Measurements from ENCODE around the gene RPS15A. TPM values are rescaled to one million over a fixed set of nuclear protein-coding genes. Genes with fewer than 3 reads are reported as not detected.
"Not testable (repeated sequence)": the region's sequence is repeated elsewhere in the genome, so short reads cannot be mapped to it uniquely, and the experiment has no call there.

RPS15A gene
- total RNA-seq, 2 donors from 2014 or later = 3,265 to 3,350 TPM

- H3K4me1 Mint-ChIP-seq = peaks cover 58% of the 10 kb centered on the region
- no peaks in the 10 kb centered on the region for H3K9me3 ChIP-seq (ENCODE audit: control insufficient read depth, low read length, poor library complexity, severe bottlenecking)
- no peaks in the 10 kb centered on the region for H3K27me3 Mint-ChIP-seq
- ATAC-seq (no peak), DNase-seq (no peak)
- peak overlapping the region; percentile 81 for H3K27ac Mint-ChIP-seq
- H3K36me3 Mint-ChIP-seq (ENCODE audit: low read depth) = peaks cover 14% of the 10 kb centered on the region
- peak overlapping the region; percentile 62 for H3K4me3 Mint-ChIP-seq
These were observed 5.1 kb downstream of the RPS15A start for GRCh38 chr16:18784917-18785623.

GRCh38 chr16:18783430-18784341 lies 6.4 kb downstream of the RPS15A start:
- Mint-ChIP-seq H3K27ac (peak overlapping the region; percentile 81), H3K36me3 (ENCODE audit: low read depth) (peaks cover 12% of the 10 kb centered on the region), H3K4me1 (peaks cover 46% of the 10 kb centered on the region), H3K4me3 (peak overlapping the region; percentile 19), H3K27me3 (no peaks in the 10 kb centered on the region)
- no peaks in the 10 kb centered on the region for H3K9me3 ChIP-seq (ENCODE audit: control insufficient read depth, low read length, poor library complexity, severe bottlenecking)
- DNase-seq (no peak), ATAC-seq (peak; percentile 10)

- H3K9me3 ChIP-seq (ENCODE audit: control insufficient read depth, low read length, poor library complexity, severe bottlenecking) = no peaks in the 10 kb centered on the region
- Mint-ChIP-seq H3K36me3 (ENCODE audit: low read depth) (peaks cover 7% of the 10 kb centered on the region), H3K4me3 (no peak overlapping the region), H3K27ac (peak overlapping the region; percentile 81), H3K27me3 (no peaks in the 10 kb centered on the region), H3K4me1 (peaks cover 38% of the 10 kb centered on the region)
- peak; percentile 74 for ATAC-seq
- DNase-seq = no peak
These were observed 7.3 kb downstream of the RPS15A start for GRCh38 chr16:18782697-18783429.

GRCh38 chr16:18781232-18781631 lies 8.9 kb downstream of the RPS15A start:
- not testable (repeated sequence) for H3K27ac Mint-ChIP-seq; H3K4me3 Mint-ChIP-seq; H3K27me3 Mint-ChIP-seq; H3K9me3 ChIP-seq (ENCODE audit: control insufficient read depth, low read length, poor library complexity, severe bottlenecking); H3K36me3 Mint-ChIP-seq (ENCODE audit: low read depth); DNase-seq; ATAC-seq
- peaks cover 27% of the 10 kb centered on the region for H3K4me1 Mint-ChIP-seq

GRCh38 chr16:18780460-18781026 lies 9.6 kb downstream of the RPS15A start:
- not testable (repeated sequence) for ATAC-seq; H3K36me3 Mint-ChIP-seq (ENCODE audit: low read depth); H3K27me3 Mint-ChIP-seq; H3K9me3 ChIP-seq (ENCODE audit: control insufficient read depth, low read length, poor library complexity, severe bottlenecking); H3K27ac Mint-ChIP-seq; DNase-seq; H3K4me3 Mint-ChIP-seq
- H3K4me1 Mint-ChIP-seq = peaks cover 21% of the 10 kb centered on the region

GRCh38 chr16:18777664-18778063 lies 12.5 kb downstream of the RPS15A start:
- not testable (repeated sequence) for H3K27ac Mint-ChIP-seq; H3K36me3 Mint-ChIP-seq (ENCODE audit: low read depth)

GRCh38 chr16:18776334-18776733 lies 13.8 kb downstream of the RPS15A start:
- ATAC-seq; H3K4me3 Mint-ChIP-seq; H3K27me3 Mint-ChIP-seq; DNase-seq; H3K9me3 ChIP-seq (ENCODE audit: control insufficient read depth, low read length, poor library complexity, severe bottlenecking); H3K36me3 Mint-ChIP-seq (ENCODE audit: low read depth); H3K27ac Mint-ChIP-seq; H3K4me1 Mint-ChIP-seq: not testable (repeated sequence)

More at GRCh38 chr16:18777664-18778063, 12.5 kb downstream of the RPS15A start:
- not testable (repeated sequence) for H3K4me1 Mint-ChIP-seq; H3K27me3 Mint-ChIP-seq; ATAC-seq; H3K4me3 Mint-ChIP-seq; H3K9me3 ChIP-seq (ENCODE audit: control insufficient read depth, low read length, poor library complexity, severe bottlenecking); DNase-seq

- H3K4me1 Mint-ChIP-seq; H3K27me3 Mint-ChIP-seq; H3K9me3 ChIP-seq (ENCODE audit: control insufficient read depth, low read length, poor library complexity, severe bottlenecking); DNase-seq; H3K36me3 Mint-ChIP-seq (ENCODE audit: low read depth); ATAC-seq; H3K27ac Mint-ChIP-seq: not testable (repeated sequence)
- peak overlapping the region; percentile 21 for H3K4me3 Mint-ChIP-seq
These were observed 15.5 kb downstream of the RPS15A start for GRCh38 chr16:18774651-18775050.

GRCh38 chr16:18772171-18772570 lies 18.0 kb downstream of the RPS15A start:
- DNase-seq; ATAC-seq; H3K4me3 Mint-ChIP-seq; H3K36me3 Mint-ChIP-seq (ENCODE audit: low read depth); H3K9me3 ChIP-seq (ENCODE audit: control insufficient read depth, low read length, poor library complexity, severe bottlenecking); H3K4me1 Mint-ChIP-seq; H3K27me3 Mint-ChIP-seq: not testable (repeated sequence)
- peak overlapping the region; percentile 67 for H3K27ac Mint-ChIP-seq

- H3K9me3 ChIP-seq (ENCODE audit: control insufficient read depth, low read length, poor library complexity, severe bottlenecking); H3K27ac Mint-ChIP-seq; H3K27me3 Mint-ChIP-seq; H3K4me1 Mint-ChIP-seq; ATAC-seq; DNase-seq; H3K36me3 Mint-ChIP-seq (ENCODE audit: low read depth); H3K4me3 Mint-ChIP-seq: not testable (repeated sequence)
These were observed 19.7 kb downstream of the RPS15A start for GRCh38 chr16:18770336-18770962.

- not testable (repeated sequence) for DNase-seq; H3K36me3 Mint-ChIP-seq (ENCODE audit: low read depth); H3K4me1 Mint-ChIP-seq; H3K27me3 Mint-ChIP-seq; H3K9me3 ChIP-seq (ENCODE audit: control insufficient read depth, low read length, poor library complexity, severe bottlenecking)
- peak overlapping the region; percentile 55 for H3K4me3 Mint-ChIP-seq
- H3K27ac Mint-ChIP-seq = peak overlapping the region; percentile 41
- ATAC-seq = peak; percentile 91
These were observed 22.9 kb downstream of the RPS15A start for GRCh38 chr16:18767217-18767616.

GRCh38 chr16:18762713-18763112 lies 27.4 kb downstream of the RPS15A start:
- not testable (repeated sequence) for H3K36me3 Mint-ChIP-seq (ENCODE audit: low read depth); H3K9me3 ChIP-seq (ENCODE audit: control insufficient read depth, low read length, poor library complexity, severe bottlenecking); ATAC-seq; DNase-seq; H3K4me3 Mint-ChIP-seq; H3K27me3 Mint-ChIP-seq; H3K27ac Mint-ChIP-seq
- peaks cover 13% of the 10 kb centered on the region for H3K4me1 Mint-ChIP-seq
